HG03469 (cell line): ENCODE measurements around the gene PUS1.

Experiments used
- ATAC-seq: cut with Tn5 transposase; IDR thresholded peaks from one replicate; pipeline ENCODE4 v1.9.1; 2021; ENCODE audit warnings: mild to moderate bottlenecking, moderate library complexity, moderate number of reproducible peaks; ENCODE audit not compliant: unreplicated experiment

Gene PUS1

DNA sequence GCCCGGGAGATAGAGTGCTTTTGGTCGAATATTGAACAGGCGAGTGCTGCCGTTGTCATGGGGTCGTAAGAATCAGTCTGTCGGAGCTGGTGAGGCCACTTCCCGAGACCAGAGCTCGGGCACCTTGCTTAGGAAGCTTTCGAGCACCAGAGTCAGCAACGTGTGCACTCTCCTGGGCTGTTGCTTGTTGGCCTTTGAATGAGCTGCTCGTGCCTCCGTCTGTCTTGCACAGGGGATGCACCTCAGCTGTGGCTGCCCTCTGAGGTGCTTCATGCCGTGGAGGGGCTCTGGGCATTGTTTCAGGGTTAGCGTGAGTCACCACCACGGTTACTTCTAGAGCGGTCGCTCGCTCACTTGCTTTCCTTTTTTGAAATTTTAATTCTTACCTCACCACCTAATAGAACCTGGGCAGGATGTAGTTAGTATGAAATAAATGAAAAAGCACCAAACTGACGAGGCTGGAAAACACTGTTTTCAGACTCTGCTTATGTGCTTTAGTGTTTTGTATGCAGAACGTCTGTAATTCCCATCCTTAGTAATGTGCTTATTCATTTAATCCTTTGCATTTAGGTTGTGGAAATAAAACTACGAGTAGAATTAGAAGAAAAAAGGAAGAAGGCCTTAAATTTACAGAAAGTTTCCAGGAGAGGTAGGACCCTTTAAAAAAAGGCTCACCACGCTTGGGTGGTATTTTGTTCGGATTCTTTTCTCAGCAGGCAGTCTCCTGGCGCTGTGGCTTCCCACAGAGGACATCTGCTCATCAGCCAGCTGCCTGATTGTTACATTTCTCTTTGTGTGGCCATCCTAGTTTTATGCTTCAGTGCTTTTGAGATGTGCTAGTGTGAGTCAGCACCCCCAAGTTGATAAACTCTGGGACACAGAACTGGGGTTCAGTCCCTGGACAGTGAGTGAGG, 61.2 kb downstream of the PUS1 start:
- ATAC-seq, result no peak

DNA sequence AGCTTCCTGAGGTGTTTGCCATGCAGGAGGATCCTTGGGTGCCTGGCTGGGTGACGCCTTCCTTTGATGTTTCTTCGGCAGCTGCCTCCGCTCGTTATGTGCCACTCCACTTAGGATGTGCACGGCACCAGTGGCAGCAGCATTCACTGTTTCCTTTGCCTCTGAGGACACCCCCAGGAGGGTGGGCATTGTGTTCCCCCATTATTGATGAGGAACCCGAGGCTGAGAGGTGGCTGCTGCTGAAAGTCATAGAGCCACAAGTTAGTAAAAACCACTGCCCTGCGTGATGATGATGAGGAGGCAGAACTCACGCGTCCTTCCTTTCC, 61.9 kb downstream of the PUS1 start:
- ATAC-seq, result no peak

DNA sequence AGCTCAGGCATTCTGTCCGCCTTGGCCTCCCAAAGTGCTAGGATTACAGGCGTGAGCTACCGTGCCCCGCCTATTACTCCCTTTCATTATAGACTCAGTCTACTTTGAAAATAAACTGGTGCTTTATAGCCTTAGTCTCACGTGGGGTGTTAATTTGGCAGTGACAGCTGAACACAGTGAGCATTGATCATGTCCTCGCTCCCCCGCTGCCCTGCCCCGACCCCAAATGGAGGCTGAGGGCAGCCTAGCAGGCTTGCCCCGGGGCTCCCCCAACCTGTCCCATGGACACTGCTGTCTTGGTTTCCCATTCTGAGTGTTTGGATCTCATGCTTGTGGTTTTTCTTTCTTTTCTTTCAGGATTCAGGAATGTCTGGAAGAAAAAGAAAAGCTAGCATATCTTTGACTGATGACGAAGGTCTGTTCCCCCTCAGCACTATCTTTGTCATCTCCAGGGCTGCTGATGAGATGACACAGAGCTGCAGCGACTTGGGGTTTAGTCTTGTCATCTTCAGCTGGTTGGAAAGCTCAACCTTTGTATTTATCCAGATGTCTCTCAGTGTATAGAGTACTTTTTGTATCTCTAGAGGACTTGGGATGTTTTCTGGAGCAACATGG, 62.8 kb downstream of the PUS1 start:
- no peak for ATAC-seq

DNA sequence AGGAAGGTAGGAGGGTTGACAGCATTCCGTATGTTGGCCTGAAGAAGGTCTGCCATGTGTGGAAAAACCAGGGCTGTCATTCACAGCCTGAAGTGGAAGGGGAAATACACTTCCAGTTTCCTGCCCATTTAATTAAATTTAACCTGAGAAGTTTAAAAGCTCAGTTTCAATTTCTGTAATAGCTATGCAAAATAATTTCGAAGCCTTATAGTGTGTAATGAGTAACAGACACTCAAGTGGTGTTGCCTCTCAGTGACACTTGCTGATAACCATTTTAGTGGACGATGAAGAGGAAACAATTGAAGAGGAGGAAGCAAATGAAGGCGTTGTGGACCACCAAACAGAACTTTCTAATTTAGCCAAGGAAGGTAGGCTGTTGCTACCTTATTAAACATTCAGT, 65.5 kb downstream of the PUS1 start:
- no peak for ATAC-seq
